NOMO-1 treated with dmso at 0.1 percent for 144 hours (cell line): Measurements from ENCODE around the gene SURF4.

Source experiments
- DNase-seq: peaks from one replicate; lab custom pipeline; 2025; ENCODE audit not compliant: unreplicated experiment; lab: John Stamatoyannopoulos, UW

Gene SURF4

DNA sequence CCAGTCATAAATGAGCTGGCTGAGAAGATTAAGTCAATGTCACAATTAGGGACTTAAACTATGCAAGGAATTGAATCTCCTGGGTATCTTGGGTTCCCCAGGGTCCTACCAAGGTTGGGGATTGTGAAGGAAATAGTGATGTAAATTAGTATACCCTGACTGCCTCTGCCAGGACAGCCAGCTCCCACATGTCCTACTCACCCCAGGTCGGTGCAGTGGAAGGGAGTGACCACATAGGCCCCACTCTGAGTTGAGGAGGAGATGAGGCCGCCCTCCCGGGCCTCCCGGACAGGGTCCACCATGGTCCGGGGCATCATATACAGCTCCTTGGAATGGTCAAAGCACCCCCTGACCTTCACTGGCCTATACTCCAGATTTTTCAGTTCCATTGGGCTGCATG lies 22.3 kb downstream of the SURF4 start:
- no peak for DNase-seq

DNA sequence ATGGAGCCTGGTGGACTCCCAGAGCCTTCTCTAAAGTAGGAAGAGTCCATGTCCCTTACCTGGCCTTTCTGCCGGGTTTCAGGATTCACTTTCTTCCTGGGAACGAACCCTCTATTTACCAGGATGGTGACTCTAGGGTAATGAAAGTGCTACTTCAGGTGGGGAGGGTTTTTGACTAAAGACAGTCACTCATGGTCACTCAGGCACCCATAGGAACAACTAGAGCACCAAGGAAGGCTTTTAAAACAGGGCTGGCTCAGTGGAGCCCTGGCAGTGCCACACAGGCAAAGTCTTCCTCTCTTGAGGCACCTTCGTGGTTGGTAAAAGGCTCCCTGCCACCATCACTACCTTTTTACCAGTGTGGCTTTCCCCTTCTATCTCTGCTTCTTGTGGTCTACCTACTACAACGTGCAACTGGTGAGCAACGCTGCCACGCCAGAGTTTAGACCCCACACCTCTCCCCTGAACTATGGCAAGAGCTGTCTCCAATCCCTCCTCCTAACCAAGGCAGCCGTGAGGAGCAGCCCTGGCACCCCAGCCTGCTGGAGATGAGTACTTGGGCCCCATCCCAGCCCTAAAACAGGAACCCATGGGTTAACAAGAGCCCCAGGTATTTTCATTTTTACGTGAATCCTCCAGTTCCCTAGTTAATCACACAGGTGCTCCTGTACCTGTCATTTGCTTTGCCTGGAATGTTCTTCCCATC lies 23.1 kb downstream of the SURF4 start:
- no peak for DNase-seq

DNA sequence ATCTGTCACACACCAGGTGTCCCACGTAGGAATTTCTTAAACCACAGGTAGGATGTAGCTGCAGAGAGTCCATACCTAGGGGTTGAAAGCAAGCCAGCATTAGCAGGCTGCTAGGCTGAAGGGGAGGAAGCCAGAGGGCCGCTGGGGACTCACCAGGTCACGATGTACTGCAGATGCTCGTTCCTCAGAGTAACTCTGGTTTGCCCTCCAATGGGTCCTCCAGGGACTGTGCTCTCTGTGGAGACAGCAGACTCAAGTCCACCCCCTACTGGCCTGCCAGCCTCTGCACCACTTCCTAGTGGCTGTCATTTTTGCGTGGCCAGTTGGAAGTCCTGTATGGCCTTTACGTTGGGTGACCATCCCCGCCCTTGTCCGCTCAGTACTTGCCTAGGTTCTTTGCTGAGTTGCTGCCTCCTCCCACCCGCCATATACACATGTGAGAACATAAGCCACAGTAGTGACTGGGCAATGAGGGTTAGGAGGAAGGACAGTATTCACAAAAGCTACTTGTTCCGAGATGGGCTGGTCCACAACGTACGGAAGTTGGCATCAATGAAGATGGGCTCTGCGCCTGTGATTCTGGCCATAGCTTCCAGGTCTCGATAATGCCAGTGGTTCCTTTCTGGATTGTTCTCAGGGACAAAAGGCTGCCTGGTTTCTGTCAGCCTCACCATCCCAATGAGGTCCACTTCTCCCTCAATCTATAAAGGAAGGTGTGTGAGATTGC lies 23.8 kb downstream of the SURF4 start:
- peak; percentile 28 for DNase-seq

- DNase-seq, result no peak
These were observed 24.3 kb downstream of the SURF4 start for GRCh38 chr9:133351526-133351907.

GRCh38 chr9:133349965-133350616 lies 25.8 kb downstream of the SURF4 start:
- DNase-seq, result no peak

GRCh38 chr9:133348718-133349573 lies 26.9 kb downstream of the SURF4 start:
- DNase-seq, result no peak

DNA sequence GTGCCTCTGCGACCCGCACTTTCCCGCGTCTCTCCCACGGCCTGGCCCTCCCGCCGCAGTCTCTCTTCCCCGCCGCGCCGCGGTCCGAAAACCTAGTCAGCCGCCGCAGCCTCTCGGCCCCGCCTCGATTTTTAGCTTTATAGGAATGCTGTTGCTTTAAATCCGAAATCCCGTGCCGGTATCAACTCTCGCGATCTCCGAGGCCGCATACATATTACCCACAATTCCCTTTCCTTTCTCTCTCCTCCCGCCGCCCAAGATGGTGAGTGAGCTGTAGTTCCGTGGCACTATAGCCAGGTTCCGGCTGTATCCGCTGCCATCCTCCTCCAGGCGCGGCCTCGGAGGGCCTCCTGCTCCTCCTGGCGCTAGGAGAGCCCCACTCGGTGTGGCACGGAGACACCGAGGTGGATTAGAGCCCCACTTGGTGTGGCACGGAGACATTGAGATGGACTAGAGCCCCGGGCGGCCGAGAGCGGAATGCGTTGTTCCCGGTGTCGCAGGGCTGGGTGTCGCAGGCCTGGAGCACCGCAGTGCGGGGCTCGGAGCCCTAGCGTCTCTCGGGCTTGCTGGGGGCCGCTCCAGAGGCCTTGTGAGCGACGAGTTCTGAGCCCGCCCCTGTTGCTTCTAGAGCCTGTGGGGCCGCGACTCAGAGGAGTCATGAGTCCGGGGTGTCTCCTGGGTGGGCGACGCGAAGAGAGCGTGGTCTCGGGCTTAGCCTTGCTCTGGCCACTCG lies 27.7 kb downstream of the SURF4 start, which contains the start of the genes MED22 and RPL7A:
MED22 (minus strand) TSS at position 147 of the 733 bp plus-strand sequence. CDS start 1,469 bp downstream, outside the sequence.
RPL7A (plus strand) TSS at position 234 of the 733 bp plus-strand sequence; CDS start at position 260, 26 bp downstream.
- peak; percentile 92 for DNase-seq

DNA sequence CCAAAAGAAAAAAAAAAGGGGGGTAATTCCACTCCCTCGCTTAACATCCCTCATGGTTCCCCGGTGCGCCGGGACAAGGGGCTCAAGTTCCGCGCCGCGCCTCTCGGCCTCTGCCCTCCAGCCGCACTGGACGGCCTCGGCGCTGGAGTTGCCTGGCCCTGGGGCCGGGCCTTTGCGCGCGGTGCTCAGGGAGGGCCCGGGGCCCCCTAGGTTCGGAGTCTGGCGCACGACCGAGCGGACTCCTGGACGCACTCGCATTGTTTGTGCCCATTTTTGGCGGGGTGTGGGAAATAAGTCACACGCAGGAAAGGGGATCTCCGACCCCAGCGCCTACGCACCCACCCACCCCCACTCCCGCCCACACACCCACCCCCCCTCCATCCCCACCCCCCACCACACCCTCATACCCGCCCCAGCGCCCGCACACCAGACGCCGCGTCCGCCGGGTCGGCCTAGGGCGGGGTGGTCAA lies 28.3 kb downstream of the SURF4 start:
- peak; percentile 27 for DNase-seq

DNA sequence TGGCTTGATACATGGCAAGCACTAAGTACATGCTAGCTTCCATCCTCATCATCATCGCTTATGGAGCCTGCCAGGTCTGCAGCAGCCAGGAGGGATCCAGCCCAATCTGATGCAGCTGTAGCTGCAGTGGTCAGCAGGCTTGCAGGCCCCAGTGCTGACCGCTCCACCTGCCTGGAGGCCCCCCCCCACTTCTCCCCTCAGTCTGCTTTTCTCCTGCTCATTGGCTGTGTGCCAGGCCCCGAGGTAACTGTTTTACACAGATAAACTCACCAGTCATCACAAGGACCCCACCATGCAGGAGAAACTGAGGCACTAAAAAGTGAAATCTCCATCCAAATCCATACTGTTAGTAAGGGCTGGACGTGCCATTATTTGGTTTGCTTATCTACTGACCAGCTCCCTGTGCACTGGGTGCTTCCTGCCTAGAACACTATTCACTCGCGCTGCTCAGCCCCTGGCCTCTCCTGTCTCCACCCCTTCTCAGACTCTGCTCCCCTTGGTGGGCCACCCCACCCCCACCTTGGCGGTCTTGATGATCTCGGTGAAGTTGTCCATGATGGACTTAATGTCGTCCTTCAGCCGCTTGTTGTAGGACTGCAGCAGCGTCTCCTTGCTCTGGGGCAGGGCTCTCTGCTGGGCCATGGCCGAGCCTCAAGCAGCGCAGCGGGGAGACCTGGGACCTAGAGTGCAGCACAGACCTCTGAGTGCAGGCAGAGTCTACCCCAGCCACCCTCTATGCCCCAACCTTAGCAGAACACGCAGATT lies 29.7 kb downstream of the SURF4 start:
- no peak for DNase-seq

GRCh38 chr9:133345596-133345995 lies 30.3 kb downstream of the SURF4 start:
- DNase-seq, result no peak

DNA sequence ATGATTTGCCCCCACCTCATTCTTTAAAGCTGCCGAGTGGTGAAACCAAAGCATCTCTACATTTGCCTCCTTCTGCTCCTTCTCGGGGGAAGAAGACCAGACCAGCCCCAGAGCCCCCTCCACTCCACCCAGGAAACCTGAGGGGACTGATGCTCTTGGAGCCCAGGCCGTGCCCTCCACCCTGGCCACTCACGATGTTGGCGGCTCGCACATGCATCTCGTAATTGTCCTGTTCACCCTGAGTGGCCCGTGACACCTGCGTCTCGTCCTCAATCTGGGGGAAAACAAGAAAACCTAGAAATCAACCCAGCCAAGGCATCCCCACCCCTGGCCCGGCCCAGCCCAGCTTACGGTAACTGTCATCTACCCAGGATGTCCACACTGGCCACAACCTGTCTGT lies 30.9 kb downstream of the SURF4 start:
- no peak for DNase-seq

- DNase-seq, result no peak
These were observed 31.8 kb downstream of the SURF4 start for GRCh38 chr9:133344071-133344470.

DNA sequence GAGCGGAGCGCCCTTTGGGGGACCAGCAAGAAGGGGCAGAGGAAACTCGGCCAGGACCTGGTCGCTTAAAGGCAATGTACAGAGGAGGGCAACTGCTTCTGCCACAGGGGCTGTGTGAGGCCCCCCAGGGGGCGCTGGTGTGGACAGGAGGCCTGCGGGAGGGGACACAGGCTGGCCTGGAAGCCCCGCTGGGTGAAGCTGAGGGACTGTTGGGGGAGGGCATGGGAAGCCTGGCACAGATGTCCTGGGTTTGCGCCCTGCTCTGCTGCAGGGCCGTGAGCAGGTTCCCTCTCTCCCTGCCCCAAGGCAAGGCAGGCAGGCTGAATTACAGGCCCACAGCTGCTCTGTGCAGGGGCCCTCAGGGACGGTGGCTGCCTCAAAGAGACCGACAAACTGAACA lies 33.3 kb downstream of the SURF4 start:
- no peak for DNase-seq

GRCh38 chr9:133342069-133342406 lies 33.8 kb downstream of the SURF4 start:
- DNase-seq, result no peak

DNA sequence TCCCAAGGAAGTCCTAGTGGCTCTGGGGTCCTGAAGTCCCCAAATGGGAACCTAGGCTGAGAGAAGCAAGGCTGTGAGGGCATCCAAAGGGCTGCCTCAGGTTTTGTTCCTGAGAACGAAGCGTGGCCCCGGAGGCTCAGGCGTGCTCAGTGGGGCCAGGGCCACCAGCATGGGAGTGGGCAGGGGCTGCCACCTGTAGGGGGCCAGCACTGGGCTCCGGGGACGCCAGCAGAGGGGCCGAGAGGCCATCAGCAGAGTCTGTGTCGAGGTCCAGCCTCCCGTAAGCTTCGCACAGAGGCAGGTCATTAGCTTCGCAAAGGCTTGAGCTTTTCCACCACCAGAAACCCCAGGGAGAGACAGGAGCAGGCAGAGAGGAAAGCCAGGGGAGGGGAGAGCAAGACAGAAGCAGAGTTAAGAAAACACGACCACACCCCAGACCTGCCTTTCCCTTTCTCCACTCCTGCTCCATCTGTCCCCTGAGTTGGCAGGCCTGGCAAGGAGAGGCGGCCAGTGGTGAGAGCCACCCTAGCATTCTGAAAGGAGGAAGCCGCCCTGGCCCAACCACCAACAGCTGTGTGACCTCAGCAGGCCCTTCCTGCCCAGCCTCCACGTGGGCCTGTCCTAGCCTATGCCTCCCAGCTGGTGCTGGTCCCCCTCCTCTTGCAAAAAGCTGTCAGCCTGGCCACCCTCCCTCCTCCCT lies 34.3 kb downstream of the SURF4 start:
- DNase-seq, result no peak

DNA sequence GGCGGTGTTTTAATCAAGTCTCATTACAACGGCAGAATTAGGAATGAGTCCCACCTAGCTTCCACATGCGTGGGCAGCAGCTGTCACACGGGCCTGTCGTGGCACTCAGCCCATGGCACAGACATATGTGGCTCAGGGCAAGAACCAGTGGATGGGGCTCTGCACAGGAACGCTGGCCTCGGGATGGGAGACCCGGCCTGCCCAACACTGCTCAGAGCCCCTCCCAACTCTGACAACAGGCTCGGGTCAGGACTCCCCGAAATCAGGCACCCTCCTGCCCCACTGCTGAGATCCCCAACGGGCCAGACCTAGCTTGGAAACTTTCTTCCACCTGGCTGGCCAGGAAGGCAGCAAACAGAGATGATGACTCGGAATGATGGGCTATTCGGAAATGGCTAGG lies 34.9 kb downstream of the SURF4 start:
- no peak for DNase-seq

DNA sequence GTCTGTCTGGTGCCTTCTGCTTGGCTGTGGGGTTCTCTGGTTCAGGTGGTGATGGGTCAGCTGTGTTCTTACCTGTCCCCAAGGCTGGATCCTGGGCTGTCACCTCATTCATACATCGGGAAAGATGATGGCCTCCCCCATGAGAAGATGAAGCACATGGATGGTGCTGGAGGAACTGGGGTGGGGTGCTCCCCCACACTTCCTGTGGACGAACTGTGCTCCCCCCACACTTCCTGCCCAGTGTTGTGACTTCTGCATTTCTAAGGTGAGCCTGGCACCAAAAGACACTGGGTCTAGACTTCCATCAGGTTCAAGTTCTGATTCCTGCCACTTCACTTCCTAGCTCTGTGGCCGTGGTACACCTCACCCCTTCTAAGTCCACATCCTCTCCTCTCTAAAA lies 35.6 kb downstream of the SURF4 start:
- DNase-seq, result no peak

DNA sequence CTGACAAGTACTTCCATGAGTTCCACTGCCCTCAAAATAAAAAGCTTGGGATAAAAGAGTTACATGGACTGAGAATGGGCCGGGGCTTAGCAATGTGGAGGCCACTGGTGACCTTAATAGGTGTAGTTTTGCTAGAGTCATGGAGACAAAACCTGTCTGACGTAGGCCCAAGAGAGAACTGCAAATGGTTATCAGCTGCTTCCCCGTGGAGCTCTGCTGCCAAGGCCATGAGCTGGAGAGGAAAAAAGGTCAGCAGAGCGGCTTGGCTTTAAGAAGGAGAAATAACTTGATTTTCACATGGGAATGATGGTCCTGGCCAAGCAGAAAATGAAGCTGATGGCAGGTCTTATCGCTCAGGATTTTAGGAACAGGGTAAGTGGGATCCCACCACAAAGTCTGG lies 36.2 kb downstream of the SURF4 start:
- DNase-seq, result no peak
